GM19395 (cell line): ENCODE results near the gene TRMT6.

Experiments used
- ATAC-seq: cut with Tn5 transposase; IDR thresholded peaks from one replicate; pipeline ENCODE4 v1.9.1; 2021; ENCODE audit warnings: mild to moderate bottlenecking, moderate library complexity; ENCODE audit not compliant: unreplicated experiment

TRMT6 gene

GRCh38 chr20:5908981-5909380 lies 41.4 kb downstream of the TRMT6 start:
- ATAC-seq = no peak

- ATAC-seq = no peak
Observed at GRCh38 chr20:5900908-5901307, 49.4 kb downstream of the TRMT6 start.

- ATAC-seq = no peak
Observed at GRCh38 chr20:5899444-5899843, 50.9 kb downstream of the TRMT6 start.

- ATAC-seq = no peak
Observed at GRCh38 chr20:5895626-5896025, 54.7 kb downstream of the TRMT6 start.

- no peak for ATAC-seq
Observed at GRCh38 chr20:5893621-5894020, 56.7 kb downstream of the TRMT6 start.

GRCh38 chr20:5893052-5893451 lies 57.3 kb downstream of the TRMT6 start:
- ATAC-seq = no peak

- ATAC-seq = no peak
Observed at GRCh38 chr20:5890773-5891441, 59.4 kb downstream of the TRMT6 start.

- ATAC-seq = no peak
Observed at GRCh38 chr20:5888041-5888440, 62.3 kb downstream of the TRMT6 start.

GRCh38 chr20:5887386-5887785 lies 62.9 kb downstream of the TRMT6 start:
- no peak for ATAC-seq
